ENCODE results near the gene PTK6.

- TF ChIP-seq CTCF (IDR thresholded peaks at IDR 0.05; ENCODE audit: low read length), result no peak
- no peak for TF ChIP-seq EZH2 (optimal IDR thresholded peaks at IDR 0.05; ENCODE audit: low read depth, low read length)
Observed at GRCh38 chr20:63501818-63502670, 35.1 kb downstream of the PTK6 start.

All from MM.1S (cell line).